Thoracic aorta (tissue), 2 donors: ENCODE data around the gene APOE. TPM values are rescaled to one million over a fixed set of nuclear protein-coding genes. Genes with fewer than 3 reads are reported as not detected.

ENCODE experiments used
- ATAC-seq: fragments of 150-250 bp; one replicate; pipeline ENCODE4 v1.8.0; 2017; ENCODE audit warnings: low read depth; ENCODE audit not compliant: insufficient number of reproducible peaks, low FRiP score
- DNase-seq: peaks from one replicate; pipeline ENCODE4 v3.0.0-alpha.2; 2020; ENCODE audit warnings: low spot score
- H3K27ac ChIP-seq, 2 donors: fragments of 200-600 bp; sonication (generic); 1 replicate in 1 of 2; 2 replicates in 1 of 2; pipeline ENCODE4 v1.5.1; 2016; ENCODE audit warnings: mild to moderate bottlenecking in 2 of 2, moderate library complexity in 2 of 2
- H3K27me3 ChIP-seq: fragments of 200-600 bp; sonication (generic); replicated peaks from 2 replicates; pipeline ENCODE4 v1.6.0; 2016; ENCODE audit warnings: mild to moderate bottlenecking; ENCODE audit not compliant: insufficient read depth
- H3K36me3 ChIP-seq: fragments of 200-600 bp; sonication (generic); one replicate; pipeline ENCODE4 v1.5.1; 2016
- H3K4me1 ChIP-seq, 2 donors: fragments of 200-600 bp; sonication (generic); 1 replicate in 1 of 2; 2 replicates in 1 of 2; pipeline versions ENCODE4 v1.5.1 to v1.6.0; 2016; ENCODE audit warnings: low read depth in 2 of 2, mild to moderate bottlenecking in 1 of 2; ENCODE audit not compliant: control insufficient read depth in 1 of 2
- H3K4me3 ChIP-seq: fragments of 200-600 bp; sonication (generic); 2 replicates; pipeline ENCODE4 v1.5.1; 2016; ENCODE audit warnings: mild to moderate bottlenecking
- H3K9me3 ChIP-seq: fragments of 200-600 bp; sonication (generic); 2 replicates; pipeline ENCODE4 v1.5.1; 2016
- total RNA-seq, 2 donors: library from RNA; depleted of rRNA; stranded (reverse); fragments of >200 nt; gene quantifications; one replicate each; pipeline versions ENCODE4 v1.1.0 to v1.2.3, GENCODE V29; 2016
- TF ChIP-seq, protein P1 (sequence below): fragments of 200-600 bp; sonication (generic); IDR thresholded peaks from one replicate; pipeline ENCODE4 v1.5.1; 2019; ENCODE audit warnings: antibody characterized with exemption

APOE gene
- total RNA-seq, 2 donors from 2014 or later, result 111 to 333 TPM

DNA sequence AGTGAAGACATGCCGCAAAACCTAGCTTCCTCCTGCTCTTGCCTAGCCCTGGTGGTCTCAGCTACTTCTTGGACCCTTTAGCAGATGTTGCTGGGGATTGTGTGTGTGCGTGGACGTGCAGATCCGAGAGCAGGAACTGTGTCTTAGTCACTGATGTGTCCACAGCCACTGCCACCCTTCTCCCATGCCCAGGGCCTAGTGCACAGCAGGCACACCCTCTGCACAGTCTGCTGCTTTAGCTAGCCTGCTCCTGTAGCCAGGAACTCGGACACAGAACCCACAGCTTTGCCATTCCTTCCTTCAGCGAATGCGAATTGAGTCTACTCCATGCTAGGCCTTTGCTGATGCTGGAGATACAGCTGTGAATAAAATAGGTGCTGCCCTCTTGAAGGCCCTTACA lies 51.9 kb downstream of the APOE start:
- DNase-seq (no peak), ATAC-seq (no peak)
- no peaks in the 10 kb centered on the region for H3K9me3 ChIP-seq
- no peak overlapping the region for H3K4me3 ChIP-seq
- peaks cover 13% of the 10 kb centered on the region for H3K36me3 ChIP-seq
- no peak overlapping the region for H3K27ac ChIP-seq
- peaks cover 12 to 36% of the 10 kb centered on the region in 2 donors for H3K4me1 ChIP-seq
- H3K27me3 ChIP-seq, result no peaks in the 10 kb centered on the region
- TF ChIP-seq, protein P1, sequence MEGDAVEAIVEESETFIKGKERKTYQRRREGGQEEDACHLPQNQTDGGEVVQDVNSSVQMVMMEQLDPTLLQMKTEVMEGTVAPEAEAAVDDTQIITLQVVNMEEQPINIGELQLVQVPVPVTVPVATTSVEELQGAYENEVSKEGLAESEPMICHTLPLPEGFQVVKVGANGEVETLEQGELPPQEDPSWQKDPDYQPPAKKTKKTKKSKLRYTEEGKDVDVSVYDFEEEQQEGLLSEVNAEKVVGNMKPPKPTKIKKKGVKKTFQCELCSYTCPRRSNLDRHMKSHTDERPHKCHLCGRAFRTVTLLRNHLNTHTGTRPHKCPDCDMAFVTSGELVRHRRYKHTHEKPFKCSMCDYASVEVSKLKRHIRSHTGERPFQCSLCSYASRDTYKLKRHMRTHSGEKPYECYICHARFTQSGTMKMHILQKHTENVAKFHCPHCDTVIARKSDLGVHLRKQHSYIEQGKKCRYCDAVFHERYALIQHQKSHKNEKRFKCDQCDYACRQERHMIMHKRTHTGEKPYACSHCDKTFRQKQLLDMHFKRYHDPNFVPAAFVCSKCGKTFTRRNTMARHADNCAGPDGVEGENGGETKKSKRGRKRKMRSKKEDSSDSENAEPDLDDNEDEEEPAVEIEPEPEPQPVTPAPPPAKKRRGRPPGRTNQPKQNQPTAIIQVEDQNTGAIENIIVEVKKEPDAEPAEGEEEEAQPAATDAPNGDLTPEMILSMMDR, result no peak

DNA sequence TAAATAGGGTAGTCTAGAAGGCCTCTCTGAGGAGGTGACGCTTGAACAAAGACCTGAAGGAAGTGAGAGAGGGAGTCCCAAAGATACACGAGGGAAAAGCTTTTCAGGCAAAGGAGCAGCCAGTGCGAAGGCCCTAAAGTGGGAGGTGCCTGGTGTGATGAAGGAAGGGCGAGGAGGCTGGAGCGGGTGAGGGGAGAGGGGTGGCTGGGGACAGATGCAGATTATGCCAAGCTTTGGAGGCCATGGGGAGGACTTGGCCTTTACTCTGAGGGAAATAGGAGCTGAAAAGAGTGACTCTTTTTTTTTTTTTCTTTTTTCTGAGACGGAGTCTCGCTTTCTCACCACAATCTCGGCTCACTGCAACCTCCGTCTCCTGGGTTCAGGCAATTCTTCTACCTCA lies 52.5 kb downstream of the APOE start:
- H3K4me3 ChIP-seq, result no peak overlapping the region
- no peaks in the 10 kb centered on the region for H3K27me3 ChIP-seq
- no peak for DNase-seq
- peaks cover 12 to 36% of the 10 kb centered on the region in 2 donors for H3K4me1 ChIP-seq
- no peaks in the 10 kb centered on the region for H3K9me3 ChIP-seq
- no peak overlapping the region for H3K27ac ChIP-seq
- peaks cover 17% of the 10 kb centered on the region for H3K36me3 ChIP-seq
- TF ChIP-seq, protein P1, result no peak
- ATAC-seq, result no peak

Other genes starting within 250 kb of the APOE start
- gene CEACAM19, start 234.3 kb upstream of the APOE start, total RNA-seq, result 1 to 10 TPM; 3.4 to 6.2 TPM
- not detected for gene CEACAM16, start 206.6 kb upstream of the APOE start, total RNA-seq
- 10 to 100 TPM; 43.1 to 77.9 TPM for gene BCL3, start 157.1 kb upstream of the APOE start, total RNA-seq
- under 1 TPM in 1 of 2 donors, not detected in 1; 0.42 TPM for gene CBLC, start 127.9 kb upstream of the APOE start, total RNA-seq
- 100 to 1,000 TPM in 1 of 2 donors, 10 to 100 TPM in 1; 77.7 to 178 TPM for gene BCAM, start 96.7 kb upstream of the APOE start, total RNA-seq
- gene NECTIN2, start 59.5 kb upstream of the APOE start, total RNA-seq, result 10 to 100 TPM; 61.7 to 84.3 TPM
- gene TOMM40, start 14.5 kb upstream of the APOE start, total RNA-seq, result 10 to 100 TPM; 24.9 to 48.5 TPM
- 10 to 100 TPM in 1 of 2 donors, 1 to 10 TPM in 1; 4.9 to 12.3 TPM for gene APOC1, start 8.8 kb downstream of the APOE start, total RNA-seq
- gene APOC4, start 36.4 kb downstream of the APOE start, total RNA-seq, result not detected
- not detected for gene APOC2, start 40.3 kb downstream of the APOE start, total RNA-seq
- gene CLPTM1, start 49.6 kb downstream of the APOE start, total RNA-seq, result 10 to 100 TPM; 63.1 to 69.3 TPM
- gene RELB, start 95.7 kb downstream of the APOE start, total RNA-seq, result 10 to 100 TPM; 20.6 to 38.6 TPM
- gene CLASRP, start 133.2 kb downstream of the APOE start, total RNA-seq, result 100 to 1,000 TPM; 119 to 300 TPM
- 1 to 10 TPM; 1.5 to 1.8 TPM for gene ZNF296, start 170.7 kb downstream of the APOE start, total RNA-seq
- 10 to 100 TPM; 11.2 to 16.0 TPM for gene GEMIN7, start 173.5 kb downstream of the APOE start, total RNA-seq
- gene PPP1R37, start 187.4 kb downstream of the APOE start, total RNA-seq, result 10 to 100 TPM; 19.6 to 22.6 TPM